ENCODE measurements around the gene PP2D1. TPM values are rescaled to one million over a fixed set of nuclear protein-coding genes. Genes with fewer than 3 reads are reported as not detected.

Gene PP2D1
- total and polyA plus RNA-seq, 2 experiments from 2014 or later, result 0.23 TPM; not detected in 1

- Histone ChIP-seq H3K9me3 (ENCODE audit: low read depth) (no peaks in the 10 kb centered on the region), H3K27ac (peak overlapping the region; percentile 79), H3K9me2 (replicated peaks; ENCODE audit: insufficient read depth) (no peaks in the 10 kb centered on the region), H3K4me2 (no peak overlapping the region), H2AFZ (no peak overlapping the region), H3K27me3 (no peaks in the 10 kb centered on the region), H3K4me3 (no peak overlapping the region), H4K20me1 (ENCODE audit: insufficient read depth, poor library complexity, severe bottlenecking) (no peaks in the 10 kb centered on the region), H3K4me1 (ENCODE audit: insufficient read depth) (peaks cover 7% of the 10 kb centered on the region), H3K79me2 (peaks cover 31% of the 10 kb centered on the region), H3K36me3 (replicated peaks; ENCODE audit: insufficient read depth, low read depth) (no peaks in the 10 kb centered on the region)
- DNase-seq (ENCODE audit: low spot score), result no peak
- no peak for TF ChIP-seq EZH2 (IDR thresholded peaks at IDR 0.05; ENCODE audit: borderline replicate concordance)
- no peak for TF ChIP-seq EZH2phosphoT487 (IDR thresholded peaks at IDR 0.05; ENCODE audit: low read depth, severe bottlenecking, unreplicated experiment)
- TF ChIP-seq CTCF (IDR thresholded peaks at IDR 0.05; ENCODE audit: poor library complexity), result no peak
- 78% methylated on average over 2 of the region's 2 CpGs for WGBS (ENCODE audit: low lambda C conversion rate, missing lambda C conversion rate)
Measured at GRCh38 chr3:20057612-20058180, 45.6 kb upstream of the PP2D1 start.

GRCh38 chr3:20056725-20057611, 44.9 kb upstream of the PP2D1 start:
- Histone ChIP-seq H3K36me3 (replicated peaks; ENCODE audit: insufficient read depth, low read depth) (no peaks in the 10 kb centered on the region), H3K79me2 (peaks cover 34% of the 10 kb centered on the region), H4K20me1 (ENCODE audit: insufficient read depth, poor library complexity, severe bottlenecking) (no peaks in the 10 kb centered on the region), H3K9me3 (ENCODE audit: low read depth) (no peaks in the 10 kb centered on the region), H3K4me2 (no peak overlapping the region), H2AFZ (no peak overlapping the region), H3K4me3 (no peak overlapping the region), H3K27me3 (no peaks in the 10 kb centered on the region), H3K9me2 (replicated peaks; ENCODE audit: insufficient read depth) (no peaks in the 10 kb centered on the region), H3K4me1 (ENCODE audit: insufficient read depth) (peaks cover 7% of the 10 kb centered on the region), H3K27ac (peak overlapping the region; percentile 79)
- 65% methylated on average over 5 of the region's 5 CpGs for WGBS (ENCODE audit: low lambda C conversion rate, missing lambda C conversion rate)
- TF ChIP-seq EZH2 (IDR thresholded peaks at IDR 0.05; ENCODE audit: borderline replicate concordance) (no peak), EZH2phosphoT487 (IDR thresholded peaks at IDR 0.05; ENCODE audit: low read depth, severe bottlenecking, unreplicated experiment) (no peak), CTCF (IDR thresholded peaks at IDR 0.05; ENCODE audit: poor library complexity) (no peak)
- peak; percentile 49 for DNase-seq (ENCODE audit: low spot score)

- Histone ChIP-seq H3K27ac (peak overlapping the region; percentile 41), H3K4me1 (ENCODE audit: insufficient read depth) (peaks cover 3% of the 10 kb centered on the region), H4K20me1 (ENCODE audit: insufficient read depth, poor library complexity, severe bottlenecking) (no peaks in the 10 kb centered on the region), H3K79me2 (peaks cover 38% of the 10 kb centered on the region), H3K27me3 (no peaks in the 10 kb centered on the region), H3K4me3 (no peak overlapping the region), H3K36me3 (replicated peaks; ENCODE audit: insufficient read depth, low read depth) (no peaks in the 10 kb centered on the region), H3K4me2 (no peak overlapping the region), H2AFZ (no peak overlapping the region), H3K9me2 (replicated peaks; ENCODE audit: insufficient read depth) (no peaks in the 10 kb centered on the region), H3K9me3 (ENCODE audit: low read depth) (no peaks in the 10 kb centered on the region)
- no peak for TF ChIP-seq EZH2phosphoT487 (IDR thresholded peaks at IDR 0.05; ENCODE audit: low read depth, severe bottlenecking, unreplicated experiment)
- no peak for TF ChIP-seq EZH2 (IDR thresholded peaks at IDR 0.05; ENCODE audit: borderline replicate concordance)
- TF ChIP-seq CTCF (IDR thresholded peaks at IDR 0.05; ENCODE audit: poor library complexity), result no peak
- DNase-seq (ENCODE audit: low spot score), result no peak
- WGBS (ENCODE audit: low lambda C conversion rate, missing lambda C conversion rate), result 74% methylated on average over 3 of the region's 3 CpGs
Measured at GRCh38 chr3:20055842-20056241, 43.8 kb upstream of the PP2D1 start.
